K562 (cell line): Measurements from ENCODE around the gene TMPRSS5.
A peak's percentile ranks its signal among the peaks of the same experiment; 100 is the strongest.

ENCODE experiments used
- CHD2 ChIP-seq: IDR thresholded peaks from 2 replicates; pipeline ENCODE4 v1.6.1; 2011; ENCODE audit warnings: low read depth, low read length
- DIDO1 ChIP-seq: fragments of 450-650 bp; IDR thresholded peaks from 2 replicates; pipeline ENCODE4 v1.6.1; 2016; ENCODE audit warnings: low read depth, missing biosample characterization, missing genetic modification characterization
- MXI1 ChIP-seq: IDR thresholded peaks from 2 replicates; pipeline ENCODE4 v1.6.1; 2011; ENCODE audit warnings: low read depth, mild to moderate bottlenecking, improper control_type of control experiment, low read length
- NCOR1 ChIP-seq: fragments of 450-650 bp; IDR thresholded peaks from 2 replicates; pipeline ENCODE4 v1.6.1; 2016; ENCODE audit warnings: mild to moderate bottlenecking, moderate library complexity
- SAFB2 ChIP-seq: fragments of 200-400 bp; formaldehyde crosslinking; IDR thresholded peaks from 2 replicates; pipeline ENCODE4 v1.6.1; 2018; ENCODE audit warnings: borderline replicate concordance, low read length, low read depth, moderate library complexity; ENCODE audit not compliant: severe bottlenecking
- SMARCE1 ChIP-seq: fragments of 450-650 bp; IDR thresholded peaks from 2 replicates; pipeline ENCODE4 v1.7.1; 2016; ENCODE audit warnings: mild to moderate bottlenecking
- SRF ChIP-seq, 2 experiments: fragments of 250-450, 450-650 bp in 1 of 2; sonication (Bioruptor Pico) in 1 of 2; sonication (generic) in 1 of 2; formaldehyde crosslinking; IDR thresholded peaks; 2 replicates each; pipeline versions ENCODE4 v1.5.0 to v1.5.1; 2020 to 2022; ENCODE audit warnings: mild to moderate bottlenecking in 1 of 2, missing genetic modification reagents in 1 of 2
- U2AF2 ChIP-seq: fragments of 200-400 bp; formaldehyde crosslinking; optimal IDR thresholded peaks from 2 replicates; pipeline ENCODE3; 2017; ENCODE audit warnings: low read depth, mild to moderate bottlenecking, low read length
- ZFX ChIP-seq: sonication (generic); formaldehyde crosslinking; IDR thresholded peaks from 2 replicates; pipeline ENCODE4 v1.8.0; 2022; ENCODE audit warnings: mild to moderate bottlenecking, missing genetic modification reagents, moderate library complexity
- ZNF232 ChIP-seq: sonication (generic); formaldehyde crosslinking; IDR thresholded peaks from 2 replicates; pipeline ENCODE4 v1.8.0; 2022; ENCODE audit warnings: mild to moderate bottlenecking, missing genetic modification reagents
- TF ChIP-seq, protein P1 (sequence below): sonication (generic); formaldehyde crosslinking; IDR thresholded peaks from 2 replicates; pipeline ENCODE4 v1.9.0; 2022; ENCODE audit warnings: mild to moderate bottlenecking, missing genetic modification reagents

DNA sequence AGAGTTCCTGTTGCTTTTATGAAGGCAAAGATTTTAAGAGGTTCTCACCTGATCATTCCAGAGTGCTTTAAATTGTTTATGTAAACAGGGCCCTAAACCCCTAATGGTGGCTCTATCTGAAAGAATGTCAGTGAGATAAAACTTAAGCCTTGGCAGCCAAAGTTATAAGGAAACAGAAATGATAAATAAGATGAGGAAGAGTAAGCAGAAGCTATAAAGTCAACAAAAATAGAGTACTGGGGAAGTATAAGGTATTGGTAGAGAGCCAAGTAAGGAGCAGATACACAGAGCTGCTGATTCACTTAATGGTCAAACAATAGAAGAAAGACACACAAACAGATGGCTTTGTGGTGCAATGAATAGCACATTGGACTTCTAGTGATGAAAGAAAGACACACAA is 37.9 kb downstream of the TMPRSS5 start:
- TF ChIP-seq ZNF232 (CRISPR knock-in tag) (no peak), NCOR1 (no peak), SAFB2 (no peak), SRF (CRISPR knock-in tag; IDR thresholded peaks at IDR 0.05) (no peak), MXI1 (no peak), U2AF2 (no peak), DIDO1 (tag) (no peak), SMARCE1 (0 out of 2 replicates have a peak, but pooled peaks have one; percentile 9), CHD2 (no peak), ZFX (no peak)
- TF ChIP-seq, protein P1, sequence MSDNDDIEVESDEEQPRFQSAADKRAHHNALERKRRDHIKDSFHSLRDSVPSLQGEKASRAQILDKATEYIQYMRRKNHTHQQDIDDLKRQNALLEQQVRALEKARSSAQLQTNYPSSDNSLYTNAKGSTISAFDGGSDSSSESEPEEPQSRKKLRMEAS, result no peak
